K562 (cell line): ENCODE measurements around the gene BTBD2. TPM values are rescaled to one million over a fixed set of nuclear protein-coding genes. Genes with fewer than 3 reads are reported as not detected.

Source experiments
- ATAC-seq: fragments of 200-7000 bp; cut with Tn5 transposase; 3 replicates; pipeline ENCODE4 v1.9.1; 2020; ENCODE audit warnings: moderate library complexity
- BruUV-seq: library from RNA; stranded (reverse); fragments of 400-500 nt; replicated peaks from 2 replicates; lab custom pipeline; 2021; lab: Mats Ljungman, UMichigan
- CTCF ChIA-PET: fragments of 300-600 bp; formaldehyde crosslinking; extraction: SDS; loops from one replicate; lab custom pipeline; 2021; ENCODE audit warnings: low intra/inter-chr PET ratio; lab: Yijun Ruan, JAX
- POLR2A ChIA-PET: fragments of 300-600, 350-650 bp; sonication (Branson Sonifier 250); formaldehyde crosslinking; extraction: SDS; loops from one replicate; lab custom pipeline; 2021; ENCODE audit warnings: antibody characterized with exemption, inconsistent platforms; lab: Yijun Ruan, JAX
- DNase-seq, 4 experiments: peaks; one replicate each; pipeline versions ENCODE4 v3.0.0 to v3.0.0-alpha.2; 2011 to 2018; ENCODE audit warnings: low spot score in 3 of 4, mixed read lengths in 3 of 4; ENCODE audit errors: extremely low read depth in 1 of 4
- FAIRE-seq: peaks from 2 replicates; lab custom pipeline; 2011; peaks lifted over from hg19 to GRCh38; lab: Jason Lieb, UNC
- H2AFZ ChIP-seq: 2 replicates; pipeline ENCODE4 v1.6.0; 2011; ENCODE audit warnings: low read depth, low read length, control low read depth, inconsistent platforms
- H3K27ac ChIP-seq: fragments of 200-600 bp; 3 replicates; pipeline ENCODE4 v1.8.0; 2011; ENCODE audit warnings: low read depth, mild to moderate bottlenecking, control low read depth, inconsistent platforms, low read length, moderate library complexity, mixed read lengths; ENCODE audit errors: extremely low read depth
- H3K27me3 ChIP-seq, 2 experiments: fragments of 300-600 bp in 1 of 2; 2 replicates in 1 of 2; 3 replicates in 1 of 2; pipeline versions ENCODE4 v1.6.0 to v1.8.0; 2011; ENCODE audit warnings: inconsistent platforms in 2 of 2, low read length in 2 of 2, mild to moderate bottlenecking in 1 of 2, mixed read lengths in 1 of 2, moderate library complexity in 1 of 2; ENCODE audit not compliant: control insufficient read depth in 2 of 2, insufficient read depth in 2 of 2
- H3K36me3 ChIP-seq: fragments of 300-600 bp; 3 replicates; pipeline ENCODE4 v1.8.0; 2011; ENCODE audit warnings: mild to moderate bottlenecking, low read length, inconsistent platforms; ENCODE audit not compliant: control insufficient read depth, insufficient read depth
- H3K4me1 ChIP-seq, 2 experiments: fragments of 200-600 bp in 1 of 2; replicated peaks in 1 of 2; 2 replicates in 1 of 2; 3 replicates in 1 of 2; pipeline versions ENCODE4 v1.5.1 to v1.8.0; 2011; ENCODE audit warnings: inconsistent platforms in 2 of 2, low read length in 2 of 2, mild to moderate bottlenecking in 1 of 2, mixed read lengths in 1 of 2, moderate library complexity in 1 of 2; ENCODE audit not compliant: control insufficient read depth in 2 of 2, insufficient read depth in 2 of 2
- H3K4me2 ChIP-seq: 2 replicates; pipeline ENCODE4 v1.6.1; 2011; ENCODE audit warnings: low read length, control low read depth, inconsistent platforms, mixed read lengths; ENCODE audit not compliant: insufficient read depth
- H3K4me3 ChIP-seq: fragments of 200-600 bp; sonication (generic), shearing (Covaris generic); 2 replicates; pipeline ENCODE4 v1.5.1; 2016; ENCODE audit warnings: control low read depth, inconsistent platforms
- H3K79me2 ChIP-seq: fragments of 200-600 bp; 3 replicates; pipeline ENCODE4 v1.8.0; 2011; ENCODE audit warnings: low read length, inconsistent platforms; ENCODE audit not compliant: control insufficient read depth, insufficient read depth
- H3K9ac ChIP-seq, 2 experiments: 2 replicates each; pipeline versions ENCODE4 v1.6.0 to v1.6.1; 2011; ENCODE audit warnings: low read depth in 2 of 2, low read length in 2 of 2, control low read depth in 1 of 2, inconsistent platforms in 1 of 2, mild to moderate bottlenecking in 1 of 2, mixed read lengths in 1 of 2; ENCODE audit not compliant: insufficient read depth in 1 of 2
- H3K9me1 ChIP-seq: one replicate; pipeline ENCODE4 v1.6.0; 2011; ENCODE audit warnings: inconsistent platforms, mild to moderate bottlenecking, low read length, moderate library complexity; ENCODE audit not compliant: control insufficient read depth, insufficient read depth
- H3K9me3 ChIP-seq: replicated peaks from 2 replicates; pipeline ENCODE4 v1.5.1; 2011; ENCODE audit warnings: low read depth, low read length, inconsistent platforms; ENCODE audit not compliant: control insufficient read depth, insufficient read depth
- H4K20me1 ChIP-seq: replicated peaks from 2 replicates; pipeline ENCODE4 v1.6.1; 2011; ENCODE audit warnings: low read length, inconsistent platforms, mixed read lengths; ENCODE audit not compliant: control insufficient read depth, insufficient read depth
- BDP1 ChIP-seq: IDR thresholded peaks from 3 replicates; pipeline ENCODE4 v1.6.1; 2011; ENCODE audit not compliant: insufficient read length, insufficient read depth
- ELF4 ChIP-seq: fragments of 450-650 bp; formaldehyde crosslinking; IDR thresholded peaks from 2 replicates; pipeline ENCODE4 v1.4.0; 2022; ENCODE audit warnings: missing genetic modification characterization
- FOS ChIP-seq: IDR thresholded peaks from 3 replicates; pipeline ENCODE4 v1.6.1; 2011; ENCODE audit not compliant: insufficient read length; ENCODE audit errors: extremely low read depth
- FUS ChIP-seq: fragments of 200-400 bp; formaldehyde crosslinking; optimal IDR thresholded peaks from 2 replicates; pipeline ENCODE3; 2017; ENCODE audit warnings: low read depth, low read length
- HBP1 ChIP-seq: fragments of 450-650 bp; formaldehyde crosslinking; IDR thresholded peaks from 2 replicates; pipeline ENCODE4 v1.4.0; 2022; ENCODE audit warnings: missing genetic modification characterization
- ID3 ChIP-seq, 2 experiments: fragments of 250-450 bp in 1 of 2; fragments of 450-650 bp in 1 of 2; sonication (Bioruptor Pico) in 1 of 2; IDR thresholded peaks; 2 replicates each; pipeline versions ENCODE4 v1.6.1 to v1.8.0; 2016 to 2021; ENCODE audit warnings: mild to moderate bottlenecking in 2 of 2, moderate library complexity in 2 of 2, missing compliant biosample characterization in 1 of 2, missing genetic modification characterization in 1 of 2
- JUND ChIP-seq, 2 experiments: IDR thresholded peaks; 2 replicates in 1 of 2; 3 replicates in 1 of 2; pipeline ENCODE4 v1.6.1; 2011; ENCODE audit warnings: borderline replicate concordance in 2 of 2, low read depth in 2 of 2, low read length in 2 of 2, improper control_type of control experiment in 1 of 2, missing biosample characterization in 1 of 2, missing genetic modification characterization in 1 of 2, missing genetic modification reagents in 1 of 2
- MCM2 ChIP-seq: fragments of 450-650 bp; IDR thresholded peaks from 2 replicates; pipeline ENCODE4 v1.6.1; 2017; ENCODE audit warnings: low read depth, mild to moderate bottlenecking
- TAF9B ChIP-seq: fragments of 450-650 bp; IDR thresholded peaks from 2 replicates; pipeline ENCODE4 v1.6.1; 2018; ENCODE audit warnings: mild to moderate bottlenecking; ENCODE audit not compliant: partially characterized antibody
- TFAM ChIP-seq: fragments of 250-450 bp; sonication (Bioruptor Pico); conservative IDR thresholded peaks from 2 replicates; pipeline ENCODE4 v1.5.0; 2021; ENCODE audit warnings: mild to moderate bottlenecking, moderate library complexity
- ZFP30 ChIP-seq: fragments of 250-450 bp; sonication (Bioruptor Pico); IDR thresholded peaks from 2 replicates; pipeline ENCODE4 v1.8.0; 2022; ENCODE audit warnings: moderate library complexity, mild to moderate bottlenecking, inconsistent platforms, borderline replicate concordance
- ZNF134 ChIP-seq: fragments of 250-450 bp; sonication (Bioruptor Pico); conservative IDR thresholded peaks from 2 replicates; pipeline ENCODE4 v1.4.0; 2020
- ZNF316 ChIP-seq: fragments of 450-650 bp; IDR thresholded peaks from 2 replicates; pipeline ENCODE4 v1.6.1; 2016
- WGBS: fragments of 100-300 bp; shearing (Covaris generic); methylation state at CpG from one replicate; pipeline ENCODE4 v1.1.6; 2016; ENCODE audit warnings: low coverage, mixed read lengths; ENCODE audit not compliant: insufficient coverage; ENCODE audit errors: missing lambda C conversion rate; 5-methylcytosine and 5-hydroxymethylcytosine counted together
- in situ Hi-C: fragments of 300-500 bp; cut with MboI; formaldehyde crosslinking; loops from 4 replicates; pipeline ENCODE4 v1.15.0; 2018; ENCODE audit warnings: inconsistent platforms, mixed read lengths
- intact Hi-C: fragments of 100-400 bp; cut with micrococcal nuclease; formaldehyde crosslinking; loops from 2 replicates; pipeline ENCODE4 v1.14.2; 2022
- polyA plus RNA-seq, 8 experiments: library from polyadenylated mRNA; depleted of rRNA in 4 of 8; stranded (reverse) in 5 of 8; unstranded in 3 of 8; fragments of >200 nt; fragmentation: Nextera tagmentation in 2 of 8; fragmentation: Illumina TruSeq in 1 of 8; extraction: Ambion mirVana in 2 of 8; extraction: Trizol in 1 of 8; gene quantifications; 2 replicates each; pipeline versions ENCODE4 v1.2.1 to v1.2.3, GENCODE V29; 2011 to 2014; ENCODE audit warnings: inconsistent platforms in 1 of 8, missing spikeins in 1 of 8
- total RNA-seq, 7 experiments: library from RNA; depleted of rRNA in 6 of 7; stranded (reverse); fragments of >200 nt in 6 of 7; fragmentation: Illumina TruSeq in 2 of 7; extraction: Trizol in 2 of 7; gene quantifications; 2 replicates each; pipeline versions ENCODE4 v1.2.1 to v1.2.3, GENCODE V29; 2011 to 2021; ENCODE audit warnings: low replicate concordance in 1 of 7
- TF ChIP-seq, protein P1 (sequence below): fragments of 450-650 bp; IDR thresholded peaks from 2 replicates; pipeline ENCODE4 v1.6.1; 2016; ENCODE audit warnings: mild to moderate bottlenecking
- TF ChIP-seq, protein P2 (sequence below): fragments of 450-650 bp; formaldehyde crosslinking; IDR thresholded peaks from 2 replicates; pipeline ENCODE4 v1.4.0; 2020; ENCODE audit warnings: mild to moderate bottlenecking, moderate library complexity

Gene BTBD2
- total and polyA plus RNA-seq, 9 of the 15 experiments (the other 6 are each of a cell fraction or from before 2014, with no cell fraction given) = 0.10 to 15.6 (median 6.9) TPM

DNA sequence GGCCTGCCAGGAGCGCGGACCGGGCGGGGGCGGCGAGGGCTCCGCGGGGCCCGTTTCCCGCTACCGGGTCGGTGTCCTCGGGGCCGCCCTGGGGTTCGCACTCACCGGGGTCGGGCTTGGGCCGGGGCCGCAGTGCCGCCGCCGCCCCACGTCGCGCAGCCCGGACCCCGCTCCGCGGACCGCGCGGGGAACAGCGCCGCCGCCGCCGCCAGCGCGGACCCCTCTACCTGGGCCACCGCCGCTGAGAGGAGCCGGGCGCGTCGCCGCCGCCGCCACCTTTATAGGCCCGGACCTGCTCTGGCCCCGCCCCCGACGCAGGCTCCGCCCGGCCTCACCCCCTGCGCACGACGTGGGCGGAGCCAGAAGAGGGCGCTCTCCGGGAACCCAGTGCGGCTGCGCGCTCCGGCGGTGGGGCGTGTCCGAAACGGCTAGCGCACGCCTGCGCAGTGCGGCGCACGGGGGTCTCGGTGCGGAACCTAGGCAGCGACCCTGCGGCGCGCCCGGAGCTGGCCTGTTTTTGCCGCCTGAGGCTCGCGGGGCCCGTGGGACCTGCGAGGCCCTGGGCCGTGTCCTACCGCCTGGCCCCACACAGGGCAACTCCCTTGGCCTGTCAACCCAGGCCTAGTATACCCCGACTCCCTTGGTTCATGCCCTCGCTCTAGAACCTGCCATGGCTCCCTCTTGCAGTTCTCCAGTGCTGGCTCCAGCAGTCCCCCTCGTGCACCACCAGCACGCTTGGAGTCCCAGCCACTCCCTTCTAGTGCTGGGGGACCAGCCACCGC, 35.7 kb upstream of the BTBD2 start, which contains the start of gene MKNK2:
Gene MKNK2 (minus strand): TSS at position 254 of the 782 bp plus-strand sequence. CDS start 393 bp downstream, outside the sequence.
- TSS peak; percentile 85 for BruUV-seq
- in situ Hi-C loops (no loop called here), intact Hi-C loops (no loop called here)
- H3K9me3 ChIP-seq = no peaks in the 10 kb centered on the region
- H2AFZ ChIP-seq = peak within 1 kb of the TSS; percentile 96
- H3K9ac ChIP-seq = peak within 1 kb of the TSS; percentile 87 to 99
- peak within 1 kb of the TSS; percentile 90 for H3K4me3 ChIP-seq
- 3% methylated on average over 72 of the region's 93 CpGs for WGBS
- H3K79me2 ChIP-seq = peaks cover 51% of the 10 kb centered on the region
- H3K27me3 ChIP-seq = no peaks in the 10 kb centered on the region
- H4K20me1 ChIP-seq = peaks cover 19% of the 10 kb centered on the region
- peaks cover 31 to 78% of the 10 kb centered on the region in 2 experiments for H3K4me1 ChIP-seq
- H3K36me3 ChIP-seq = peaks cover 37% of the 10 kb centered on the region; the same call in 2 of the 3 replicates
- CTCF ChIA-PET = interaction anchor here (0.6 kb wide), 1 partner anchor 9 kb away, joined by 4 read pairs; no protein-coding TSS in a partner anchor
- FAIRE-seq (peak; percentile 94), DNase-seq (peak; percentile 87 to 97 (median 91)), ATAC-seq (peak; percentile 72)
- H3K9me1 ChIP-seq = peaks cover 7% of the 10 kb centered on the region
- H3K27ac ChIP-seq = peak within 1 kb of the TSS; percentile 90
- peak within 1 kb of the TSS; percentile 85 for H3K4me2 ChIP-seq
- POLR2A ChIA-PET = interaction anchor here (0.6 to 2.5 kb wide), 9 partner anchors 9 to 425 kb away, joined by 3 to 18 read pairs (median 4); partner anchors contain the start of gene GADD45B
- TF ChIP-seq, protein P1, sequence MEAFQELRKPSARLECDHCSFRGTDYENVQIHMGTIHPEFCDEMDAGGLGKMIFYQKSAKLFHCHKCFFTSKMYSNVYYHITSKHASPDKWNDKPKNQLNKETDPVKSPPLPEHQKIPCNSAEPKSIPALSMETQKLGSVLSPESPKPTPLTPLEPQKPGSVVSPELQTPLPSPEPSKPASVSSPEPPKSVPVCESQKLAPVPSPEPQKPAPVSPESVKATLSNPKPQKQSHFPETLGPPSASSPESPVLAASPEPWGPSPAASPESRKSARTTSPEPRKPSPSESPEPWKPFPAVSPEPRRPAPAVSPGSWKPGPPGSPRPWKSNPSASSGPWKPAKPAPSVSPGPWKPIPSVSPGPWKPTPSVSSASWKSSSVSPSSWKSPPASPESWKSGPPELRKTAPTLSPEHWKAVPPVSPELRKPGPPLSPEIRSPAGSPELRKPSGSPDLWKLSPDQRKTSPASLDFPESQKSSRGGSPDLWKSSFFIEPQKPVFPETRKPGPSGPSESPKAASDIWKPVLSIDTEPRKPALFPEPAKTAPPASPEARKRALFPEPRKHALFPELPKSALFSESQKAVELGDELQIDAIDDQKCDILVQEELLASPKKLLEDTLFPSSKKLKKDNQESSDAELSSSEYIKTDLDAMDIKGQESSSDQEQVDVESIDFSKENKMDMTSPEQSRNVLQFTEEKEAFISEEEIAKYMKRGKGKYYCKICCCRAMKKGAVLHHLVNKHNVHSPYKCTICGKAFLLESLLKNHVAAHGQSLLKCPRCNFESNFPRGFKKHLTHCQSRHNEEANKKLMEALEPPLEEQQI = no peak
- peak; percentile 56; the same call in 1 of the 2 replicates for TF ChIP-seq JUND (IDR thresholded peaks at IDR 0.05; ENCODE audit: borderline replicate concordance, low read depth, low read length)
- no peak; the same call in 2 of the 3 replicates for TF ChIP-seq JUND (tag; IDR thresholded peaks at IDR 0.05; ENCODE audit: borderline replicate concordance, low read depth, low read length)
- TF ChIP-seq ZFP30 = no peak
- no peak for TF ChIP-seq ZNF316
- no peak for TF ChIP-seq FOS
- TF ChIP-seq MCM2 = no peak
- TF ChIP-seq ELF4 (CRISPR knock-in tag) = no peak
- no peak for TF ChIP-seq TAF9B
- TF ChIP-seq BDP1 = no peak
- TF ChIP-seq, protein P2, sequence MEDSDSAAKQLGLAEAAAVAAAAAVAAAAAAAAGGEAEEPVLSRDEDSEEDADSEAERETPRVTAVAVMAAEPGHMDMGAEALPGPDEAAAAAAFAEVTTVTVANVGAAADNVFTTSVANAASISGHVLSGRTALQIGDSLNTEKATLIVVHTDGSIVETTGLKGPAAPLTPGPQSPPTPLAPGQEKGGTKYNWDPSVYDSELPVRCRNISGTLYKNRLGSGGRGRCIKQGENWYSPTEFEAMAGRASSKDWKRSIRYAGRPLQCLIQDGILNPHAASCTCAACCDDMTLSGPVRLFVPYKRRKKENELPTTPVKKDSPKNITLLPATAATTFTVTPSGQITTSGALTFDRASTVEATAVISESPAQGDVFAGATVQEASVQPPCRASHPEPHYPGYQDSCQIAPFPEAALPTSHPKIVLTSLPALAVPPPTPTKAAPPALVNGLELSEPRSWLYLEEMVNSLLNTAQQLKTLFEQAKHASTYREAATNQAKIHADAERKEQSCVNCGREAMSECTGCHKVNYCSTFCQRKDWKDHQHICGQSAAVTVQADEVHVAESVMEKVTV (CRISPR knock-in tag) = no peak
- TF ChIP-seq HBP1 (CRISPR knock-in tag) = no peak
- no peak for TF ChIP-seq ID3 (CRISPR knock-in tag; IDR thresholded peaks at IDR 0.05)
- TF ChIP-seq ID3 (tag; IDR thresholded peaks at IDR 0.05) = peak; percentile 52; the same call in 1 of the 2 replicates
- no peak for TF ChIP-seq ZNF134 (CRISPR knock-in tag)
- peak; percentile 96 for TF ChIP-seq FUS
- no peak for TF ChIP-seq TFAM (CRISPR knock-in tag)
